HepG2 (cell line): ENCODE measurements around the gene ATG4D. TPM values are rescaled to one million over a fixed set of nuclear protein-coding genes. Genes with fewer than 3 reads are reported as not detected.
A peak's percentile ranks its signal among the peaks of the same experiment; 100 is the strongest.

Source experiments
- ARID2 ChIP-seq: sonication (generic); formaldehyde crosslinking; IDR thresholded peaks from 2 replicates; pipeline ENCODE4 v1.8.1; 2022; ENCODE audit warnings: mild to moderate bottlenecking, missing genetic modification reagents, borderline replicate concordance
- ATAD3A ChIP-seq: sonication (generic); formaldehyde crosslinking; IDR thresholded peaks from 2 replicates; pipeline ENCODE4 v1.4.0; 2020; ENCODE audit warnings: missing genetic modification reagents
- ATF6 ChIP-seq: sonication (generic); formaldehyde crosslinking; conservative IDR thresholded peaks from 2 replicates; pipeline ENCODE4 v1.4.0; 2020; ENCODE audit warnings: missing genetic modification reagents
- DPF2 ChIP-seq: sonication (generic); formaldehyde crosslinking; IDR thresholded peaks from 2 replicates; pipeline ENCODE4 v1.4.0; 2020; ENCODE audit warnings: mild to moderate bottlenecking, low read depth, missing genetic modification reagents, borderline replicate concordance
- HMG20A ChIP-seq: IDR thresholded peaks from 2 replicates; pipeline ENCODE4 v1.6.1; 2016; ENCODE audit warnings: borderline replicate concordance
- HMGA1 ChIP-seq: sonication (generic); formaldehyde crosslinking; conservative IDR thresholded peaks from 2 replicates; pipeline ENCODE4 v1.4.0; 2020; ENCODE audit warnings: missing genetic modification reagents
- KDM5B ChIP-seq: sonication (generic); formaldehyde crosslinking; IDR thresholded peaks from 2 replicates; pipeline ENCODE4 v1.4.0; 2020; ENCODE audit warnings: missing genetic modification reagents, mild to moderate bottlenecking, borderline replicate concordance
- RARA ChIP-seq: IDR thresholded peaks from 2 replicates; pipeline ENCODE4 v1.6.1; 2016; ENCODE audit warnings: missing genetic modification reagents, missing compliant biosample characterization
- SIN3A ChIP-seq: IDR thresholded peaks from 2 replicates; pipeline ENCODE4 v1.6.1; 2011; ENCODE audit warnings: low read depth, mild to moderate bottlenecking, control low read depth, low read length, borderline replicate concordance
- TEAD2 ChIP-seq: sonication (generic); formaldehyde crosslinking; IDR thresholded peaks from 2 replicates; pipeline ENCODE4 v1.9.0; 2021; ENCODE audit warnings: missing genetic modification reagents
- U2AF2 ChIP-seq: fragments of 200-400 bp; formaldehyde crosslinking; IDR thresholded peaks from 2 replicates; pipeline ENCODE4 v1.6.1; 2017; ENCODE audit warnings: low read depth, mild to moderate bottlenecking, low read length
- ZBTB8A ChIP-seq: sonication (generic); formaldehyde crosslinking; IDR thresholded peaks from 2 replicates; pipeline ENCODE4 v1.4.0; 2020; ENCODE audit warnings: mild to moderate bottlenecking, low read depth, missing genetic modification reagents, borderline replicate concordance
- ZC3H13 ChIP-seq: sonication (generic); formaldehyde crosslinking; IDR thresholded peaks from 2 replicates; pipeline ENCODE4 v1.8.1; 2023; ENCODE audit warnings: mild to moderate bottlenecking, missing genetic modification reagents, moderate library complexity
- ZNF143 ChIP-seq: sonication (generic); formaldehyde crosslinking; IDR thresholded peaks from 2 replicates; pipeline ENCODE4 v1.4.0; 2020; ENCODE audit warnings: missing genetic modification reagents
- ZNF350 ChIP-seq: sonication (generic); formaldehyde crosslinking; IDR thresholded peaks from 2 replicates; pipeline ENCODE4 v1.4.0; 2020; ENCODE audit warnings: mild to moderate bottlenecking, low read depth, missing genetic modification reagents, borderline replicate concordance
- ZNF354B ChIP-seq: sonication (generic); formaldehyde crosslinking; IDR thresholded peaks from 2 replicates; pipeline ENCODE4 v1.8.0; 2022; ENCODE audit warnings: mild to moderate bottlenecking, missing genetic modification reagents
- ZNF503 ChIP-seq: sonication (generic); formaldehyde crosslinking; IDR thresholded peaks from 2 replicates; pipeline ENCODE4 v1.4.0; 2020; ENCODE audit warnings: missing genetic modification reagents
- ZNF605 ChIP-seq: sonication (generic); formaldehyde crosslinking; IDR thresholded peaks from 2 replicates; pipeline ENCODE4 v1.8.0; 2022; ENCODE audit warnings: mild to moderate bottlenecking, missing genetic modification reagents
- ZNF781 ChIP-seq: sonication (generic); formaldehyde crosslinking; IDR thresholded peaks from 2 replicates; pipeline ENCODE4 v1.5.1; 2020; ENCODE audit warnings: borderline replicate concordance, mild to moderate bottlenecking, missing genetic modification reagents; ENCODE audit errors: not compliant biosample characterization
- polyA plus RNA-seq, 8 experiments: library from polyadenylated mRNA; depleted of rRNA in 3 of 8; stranded (reverse) in 7 of 8; unstranded in 1 of 8; fragments of >200 nt; fragmentation: Illumina TruSeq in 4 of 8; extraction: Trizol in 4 of 8; gene quantifications; 2 replicates each; pipeline versions ENCODE4 v1.2.1 to v1.2.3, GENCODE V29; 2011 to 2016; ENCODE audit warnings: low read depth in 4 of 8, missing spikeins in 1 of 8, mixed read lengths in 1 of 8; ENCODE audit not compliant: insufficient read depth in 1 of 8
- total RNA-seq, 5 experiments: library from RNA; depleted of rRNA; stranded (reverse); fragments of >200 nt; fragmentation: Illumina TruSeq; extraction: Trizol; gene quantifications; 2 replicates each; pipeline ENCODE4 v1.2.3, GENCODE V29; 2016; ENCODE audit warnings: low read depth in 1 of 5
- TF ChIP-seq, protein P1 (sequence below): sonication (generic); formaldehyde crosslinking; IDR thresholded peaks from 2 replicates; pipeline ENCODE4 v1.5.1; 2020; ENCODE audit warnings: missing genetic modification reagents, mild to moderate bottlenecking, borderline replicate concordance
- TF ChIP-seq, protein P2 (sequence below): sonication (generic); formaldehyde crosslinking; IDR thresholded peaks from 2 replicates; pipeline ENCODE4 v1.4.0; 2020; ENCODE audit warnings: missing genetic modification reagents, borderline replicate concordance
- TF ChIP-seq, protein P3 (sequence below): sonication (generic); formaldehyde crosslinking; IDR thresholded peaks from 2 replicates; pipeline ENCODE4 v1.8.1; 2023; ENCODE audit warnings: missing genetic modification reagents, mild to moderate bottlenecking, borderline replicate concordance

ATG4D gene
- total and polyA plus RNA-seq, 2 of the 13 experiments (the other 11 are each of a cell fraction or from before 2014, with no cell fraction given): 17.8 to 19.0 TPM

DNA sequence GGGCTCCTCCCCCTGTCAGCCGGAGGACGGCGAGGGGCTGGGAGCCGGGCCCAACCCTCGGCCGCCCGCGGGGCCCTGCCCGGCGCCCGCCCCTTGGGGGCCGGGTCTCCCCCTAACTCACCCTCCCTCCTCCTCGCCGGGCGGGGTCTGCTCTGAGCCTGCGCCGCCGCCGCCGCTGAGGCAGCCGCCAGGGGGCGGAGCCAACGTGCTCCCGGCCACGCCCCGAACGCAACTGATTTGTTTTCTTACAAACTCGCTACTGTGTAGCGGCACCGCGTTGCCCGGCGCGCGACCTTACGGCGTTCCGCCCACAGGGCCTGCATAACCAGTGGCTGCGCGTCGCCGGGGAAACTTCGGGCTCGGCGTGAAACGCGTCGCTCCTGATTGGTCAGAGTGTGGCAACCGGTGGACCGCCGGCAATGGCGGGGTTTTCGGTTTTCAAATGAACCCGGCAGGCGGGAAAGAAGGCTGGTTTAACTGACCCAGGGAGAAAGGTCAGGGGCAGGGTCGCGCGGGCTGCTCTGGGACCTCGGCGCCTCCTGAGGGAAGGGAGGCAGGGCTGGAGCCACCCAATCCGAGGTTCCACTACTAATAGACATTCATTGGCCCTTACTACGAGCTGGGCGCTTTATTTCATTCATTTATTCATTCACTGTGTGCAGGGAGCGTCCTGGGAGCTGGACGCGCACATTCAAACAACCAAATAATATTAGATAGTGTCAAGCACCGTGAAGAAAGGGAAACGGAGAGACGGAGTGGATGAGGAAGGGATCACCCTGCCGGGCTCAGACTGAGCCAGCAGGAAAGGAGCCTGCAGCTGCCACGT is 25.3 kb downstream of the ATG4D start, which contains the start of gene CDKN2D (continued):
- TF ChIP-seq ZNF503 (CRISPR knock-in tag) (no peak), ATF6 (CRISPR knock-in tag) (no peak), ZNF350 (CRISPR knock-in tag) (peak; percentile 73), ZBTB8A (CRISPR knock-in tag) (no peak), TEAD2 (CRISPR knock-in tag) (no peak), ARID2 (CRISPR knock-in tag) (peak; percentile 89; the same call in 1 of the 2 replicates), ZNF143 (CRISPR knock-in tag) (peak; percentile 24), ZC3H13 (peak; percentile 92), ZNF354B (CRISPR knock-in tag) (no peak), DPF2 (CRISPR knock-in tag) (no peak), HMGA1 (CRISPR knock-in tag) (no peak), ZNF605 (CRISPR knock-in tag) (no peak), SIN3A (peak; percentile 97), KDM5B (CRISPR knock-in tag) (peak; percentile 39; the same call in 1 of the 2 replicates), RARA (peak; percentile 88), HMG20A (no peak), ZNF781 (CRISPR knock-in tag) (no peak), ATAD3A (CRISPR knock-in tag) (no peak), U2AF2 (no peak)
- TF ChIP-seq, protein P1, sequence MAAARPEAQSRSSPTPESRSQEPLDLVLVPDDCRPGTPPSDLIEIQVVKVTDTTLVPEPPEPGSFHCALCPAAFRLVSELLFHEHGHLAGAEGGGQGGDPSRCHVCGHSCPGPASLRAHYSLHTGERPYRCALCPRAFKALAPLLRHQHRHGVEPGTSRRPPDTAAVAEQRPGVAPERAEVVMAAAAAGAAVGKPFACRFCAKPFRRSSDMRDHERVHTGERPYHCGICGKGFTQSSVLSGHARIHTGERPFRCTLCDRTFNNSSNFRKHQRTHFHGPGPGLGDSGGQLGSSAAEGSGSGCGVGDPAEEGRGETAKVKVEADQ (CRISPR knock-in tag): no peak
- TF ChIP-seq, protein P2, sequence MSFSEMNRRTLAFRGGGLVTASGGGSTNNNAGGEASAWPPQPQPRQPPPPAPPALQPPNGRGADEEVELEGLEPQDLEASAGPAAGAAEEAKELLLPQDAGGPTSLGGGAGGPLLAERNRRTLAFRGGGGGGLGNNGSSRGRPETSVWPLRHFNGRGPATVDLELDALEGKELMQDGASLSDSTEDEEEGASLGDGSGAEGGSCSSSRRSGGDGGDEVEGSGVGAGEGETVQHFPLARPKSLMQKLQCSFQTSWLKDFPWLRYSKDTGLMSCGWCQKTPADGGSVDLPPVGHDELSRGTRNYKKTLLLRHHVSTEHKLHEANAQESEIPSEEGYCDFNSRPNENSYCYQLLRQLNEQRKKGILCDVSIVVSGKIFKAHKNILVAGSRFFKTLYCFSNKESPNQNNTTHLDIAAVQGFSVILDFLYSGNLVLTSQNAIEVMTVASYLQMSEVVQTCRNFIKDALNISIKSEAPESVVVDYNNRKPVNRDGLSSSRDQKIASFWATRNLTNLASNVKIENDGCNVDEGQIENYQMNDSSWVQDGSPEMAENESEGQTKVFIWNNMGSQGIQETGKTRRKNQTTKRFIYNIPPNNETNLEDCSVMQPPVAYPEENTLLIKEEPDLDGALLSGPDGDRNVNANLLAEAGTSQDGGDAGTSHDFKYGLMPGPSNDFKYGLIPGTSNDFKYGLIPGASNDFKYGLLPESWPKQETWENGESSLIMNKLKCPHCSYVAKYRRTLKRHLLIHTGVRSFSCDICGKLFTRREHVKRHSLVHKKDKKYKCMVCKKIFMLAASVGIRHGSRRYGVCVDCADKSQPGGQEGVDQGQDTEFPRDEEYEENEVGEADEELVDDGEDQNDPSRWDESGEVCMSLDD (CRISPR knock-in tag): no peak; the same call in 1 of the 2 replicates
- TF ChIP-seq, protein P3, sequence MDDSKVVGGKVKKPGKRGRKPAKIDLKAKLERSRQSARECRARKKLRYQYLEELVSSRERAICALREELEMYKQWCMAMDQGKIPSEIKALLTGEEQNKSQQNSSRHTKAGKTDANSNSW (CRISPR knock-in tag): no peak
